Neutrophil (primary cell): ENCODE results near the gene GATA3.

Experiments used
- H3K27ac ChIP-seq: fragments of 200-600 bp; sonication (generic); 2 replicates; pipeline ENCODE4 v1.5.1; 2016; ENCODE audit warnings: mild to moderate bottlenecking, moderate library complexity
- H3K27me3 ChIP-seq: fragments of 200-600 bp; sonication (generic); 2 replicates; pipeline ENCODE4 v1.6.0; 2016; ENCODE audit warnings: mild to moderate bottlenecking
- H3K36me3 ChIP-seq: fragments of 200-600 bp; sonication (generic); 2 replicates; pipeline ENCODE4 v1.5.1; 2017
- H3K4me1 ChIP-seq, 2 experiments: fragments of 200-600 bp in 1 of 2; sonication (generic) in 1 of 2; 1 replicate in 1 of 2; 2 replicates in 1 of 2; pipeline versions ENCODE4 v1.5.1 to v1.6.1; 2013 to 2016; ENCODE audit warnings: low read depth in 1 of 2, low read length in 1 of 2, mild to moderate bottlenecking in 1 of 2, moderate library complexity in 1 of 2; ENCODE audit not compliant: control insufficient read depth in 1 of 2, insufficient read depth in 1 of 2
- H3K4me3 ChIP-seq, 2 experiments: fragments of 200-600 bp in 1 of 2; sonication (generic) in 1 of 2; 1 replicate in 1 of 2; 2 replicates in 1 of 2; pipeline ENCODE4 v1.5.1; 2013 to 2016; ENCODE audit warnings: low read depth in 1 of 2, low read length in 1 of 2, mild to moderate bottlenecking in 1 of 2, moderate library complexity in 1 of 2
- H3K9me3 ChIP-seq: fragments of 200-600 bp; sonication (generic); 2 replicates; pipeline ENCODE4 v1.5.1; 2016
- TF ChIP-seq, protein P1 (sequence below): fragments of 200-600 bp; sonication (generic); IDR thresholded peaks from 2 replicates; pipeline ENCODE4 v1.5.1; 2016; ENCODE audit warnings: antibody characterized with exemption

GATA3 gene

DNA sequence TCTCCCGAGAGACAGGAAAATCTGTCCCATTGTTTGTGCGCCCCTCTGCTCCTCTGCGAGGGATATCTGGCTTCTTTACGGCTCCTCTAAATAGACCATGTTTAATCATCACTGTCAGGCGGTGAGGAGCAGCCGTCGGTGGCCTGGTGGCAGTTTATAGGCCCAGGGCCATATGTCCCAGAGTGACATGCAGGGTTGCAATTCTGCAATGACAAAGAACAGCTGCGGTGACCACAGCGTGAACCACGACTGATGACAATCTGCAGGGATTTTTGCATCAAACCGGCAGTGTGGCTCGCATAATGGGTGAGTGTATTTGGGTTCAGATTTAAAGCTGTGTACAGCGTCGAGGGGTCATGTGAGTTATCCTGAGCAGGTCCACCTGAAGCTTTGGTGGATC is 41.5 kb downstream of the GATA3 start:
- H3K4me3 ChIP-seq: no peak overlapping the region
- H3K9me3 ChIP-seq: no peaks in the 10 kb centered on the region
- peaks cover 2% of the 10 kb centered on the region for H3K27me3 ChIP-seq
- H3K27ac ChIP-seq: no peak overlapping the region
- H3K4me1 ChIP-seq: no peaks in the 10 kb centered on the region
- no peaks in the 10 kb centered on the region for H3K36me3 ChIP-seq
- TF ChIP-seq, protein P1, sequence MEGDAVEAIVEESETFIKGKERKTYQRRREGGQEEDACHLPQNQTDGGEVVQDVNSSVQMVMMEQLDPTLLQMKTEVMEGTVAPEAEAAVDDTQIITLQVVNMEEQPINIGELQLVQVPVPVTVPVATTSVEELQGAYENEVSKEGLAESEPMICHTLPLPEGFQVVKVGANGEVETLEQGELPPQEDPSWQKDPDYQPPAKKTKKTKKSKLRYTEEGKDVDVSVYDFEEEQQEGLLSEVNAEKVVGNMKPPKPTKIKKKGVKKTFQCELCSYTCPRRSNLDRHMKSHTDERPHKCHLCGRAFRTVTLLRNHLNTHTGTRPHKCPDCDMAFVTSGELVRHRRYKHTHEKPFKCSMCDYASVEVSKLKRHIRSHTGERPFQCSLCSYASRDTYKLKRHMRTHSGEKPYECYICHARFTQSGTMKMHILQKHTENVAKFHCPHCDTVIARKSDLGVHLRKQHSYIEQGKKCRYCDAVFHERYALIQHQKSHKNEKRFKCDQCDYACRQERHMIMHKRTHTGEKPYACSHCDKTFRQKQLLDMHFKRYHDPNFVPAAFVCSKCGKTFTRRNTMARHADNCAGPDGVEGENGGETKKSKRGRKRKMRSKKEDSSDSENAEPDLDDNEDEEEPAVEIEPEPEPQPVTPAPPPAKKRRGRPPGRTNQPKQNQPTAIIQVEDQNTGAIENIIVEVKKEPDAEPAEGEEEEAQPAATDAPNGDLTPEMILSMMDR: no peak

DNA sequence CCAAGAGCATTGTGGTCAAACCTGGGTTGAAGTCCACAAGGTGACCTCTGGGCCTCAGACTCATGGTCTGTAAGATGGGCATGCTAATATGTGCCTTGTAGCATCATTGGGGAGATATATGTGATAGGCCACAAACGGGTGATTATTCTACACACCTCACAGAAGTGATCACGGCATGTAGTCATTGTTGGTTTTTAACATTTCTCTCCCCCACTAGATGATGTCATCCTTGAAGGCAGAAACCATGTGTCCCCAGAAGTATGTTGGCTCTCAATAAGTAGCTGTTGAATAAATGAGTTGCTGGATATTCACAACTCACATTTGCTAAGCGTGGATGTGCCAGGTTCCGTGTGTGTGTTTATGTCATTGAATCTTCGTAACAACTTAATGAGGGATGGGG is 42.4 kb downstream of the GATA3 start:
- Histone ChIP-seq H3K4me3 (no peak overlapping the region), H3K36me3 (no peaks in the 10 kb centered on the region), H3K27me3 (no peaks in the 10 kb centered on the region), H3K27ac (no peak overlapping the region), H3K4me1 (no peaks in the 10 kb centered on the region), H3K9me3 (no peaks in the 10 kb centered on the region)
- TF ChIP-seq, protein P1: no peak

DNA sequence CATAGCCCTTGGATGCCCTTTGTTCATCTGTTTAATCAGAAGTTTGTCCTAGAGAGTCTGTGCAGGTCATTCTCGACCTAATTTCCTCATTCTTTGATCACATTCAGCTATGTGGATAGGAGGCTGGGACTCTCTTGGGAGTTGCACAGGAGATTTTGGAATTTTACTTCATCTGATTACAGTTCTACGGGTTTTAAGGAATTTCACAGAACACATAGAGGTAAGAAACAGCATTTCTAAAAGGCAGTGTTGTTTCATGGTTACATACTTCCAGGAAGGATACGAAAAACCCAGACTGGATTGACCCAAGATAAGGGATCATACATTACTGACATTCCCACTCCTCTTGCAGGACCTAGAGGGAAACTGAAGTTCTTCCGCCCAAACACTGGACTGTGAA is 45.9 kb downstream of the GATA3 start:
- Histone ChIP-seq H3K27ac (no peak overlapping the region), H3K36me3 (no peaks in the 10 kb centered on the region), H3K9me3 (no peaks in the 10 kb centered on the region), H3K4me3 (no peak overlapping the region), H3K27me3 (peaks cover 17% of the 10 kb centered on the region), H3K4me1 (no peaks in the 10 kb centered on the region)
- TF ChIP-seq, protein P1: no peak

DNA sequence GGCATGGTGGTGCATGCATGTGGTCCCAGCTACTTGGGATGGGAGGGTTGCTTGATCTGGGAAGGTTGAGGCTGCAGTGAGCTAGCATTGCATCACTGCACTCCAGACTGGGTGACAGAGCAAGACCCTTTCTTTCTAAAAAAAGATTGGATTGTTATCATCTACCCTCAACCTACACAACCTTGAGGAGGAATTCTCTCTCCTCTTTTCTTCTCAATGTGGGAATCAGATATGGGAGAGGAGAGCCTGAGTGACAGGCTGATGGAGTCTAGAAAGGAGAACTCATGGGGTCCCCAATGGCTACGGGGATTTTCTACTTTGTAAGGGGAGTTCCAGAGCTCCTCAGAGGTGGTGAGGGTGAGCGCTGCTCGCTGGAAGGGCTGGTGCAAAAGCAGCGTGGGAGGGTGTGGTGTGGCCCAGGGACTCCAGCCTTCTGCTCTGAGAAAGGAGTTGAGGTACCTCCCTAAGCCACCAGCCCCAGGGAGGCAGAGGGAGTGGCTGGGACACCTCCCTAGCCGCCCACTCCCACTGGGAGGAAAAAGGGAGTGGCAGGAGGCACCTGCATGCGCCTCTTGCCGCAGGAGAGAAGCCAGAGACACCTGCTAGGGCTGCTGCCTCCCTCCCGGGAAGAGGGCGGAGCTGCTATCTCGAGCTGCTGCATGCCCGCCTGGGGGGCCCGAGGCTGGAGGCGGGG is 48.4 kb downstream of the GATA3 start:
- Histone ChIP-seq H3K27me3 (peaks cover 29% of the 10 kb centered on the region), H3K36me3 (no peaks in the 10 kb centered on the region), H3K27ac (no peak overlapping the region), H3K4me1 (no peaks in the 10 kb centered on the region), H3K4me3 (no peak overlapping the region), H3K9me3 (no peaks in the 10 kb centered on the region)
- TF ChIP-seq, protein P1: no peak

DNA sequence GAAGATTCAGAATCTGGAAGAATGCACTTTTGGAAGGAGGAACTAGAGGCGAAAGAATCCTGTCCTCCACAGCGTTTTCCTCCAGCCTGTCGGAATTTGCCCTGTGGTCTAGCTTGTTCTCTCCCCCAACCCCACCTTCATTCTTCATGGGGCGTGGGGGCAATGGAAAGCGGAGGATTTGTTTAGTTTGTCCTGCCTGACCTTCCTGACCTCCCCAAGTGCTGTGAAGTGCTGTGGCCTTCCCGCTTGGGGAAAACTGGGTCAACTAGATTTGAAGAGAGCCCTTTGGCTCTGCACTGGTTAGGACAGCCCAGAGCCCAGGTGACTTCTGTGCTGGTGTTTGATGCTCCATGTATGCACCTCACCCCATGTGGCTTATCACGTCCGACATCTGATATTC is 49.1 kb downstream of the GATA3 start:
- Histone ChIP-seq H3K9me3 (no peaks in the 10 kb centered on the region), H3K4me3 (no peak overlapping the region), H3K36me3 (no peaks in the 10 kb centered on the region), H3K27ac (no peak overlapping the region), H3K27me3 (peaks cover 29% of the 10 kb centered on the region), H3K4me1 (no peaks in the 10 kb centered on the region)
- TF ChIP-seq, protein P1: no peak
